Keratinocyte (primary cell): Measurements from ENCODE around the gene EFNB2. TPM values are rescaled to one million over a fixed set of nuclear protein-coding genes. Genes with fewer than 3 reads are reported as not detected.

Experiments
- DNase-seq: peaks from one replicate; pipeline ENCODE4 v3.0.0-alpha.2; 2011; ENCODE audit warnings: low read depth, missing footprints, low spot score
- FAIRE-seq: peaks from 2 replicates; lab custom pipeline; 2011; peaks lifted over from hg19 to GRCh38; lab: Jason Lieb, UNC
- H2AFZ ChIP-seq: 2 replicates; pipeline ENCODE4 v1.6.0; 2012; ENCODE audit warnings: low read length, control low read depth, inconsistent platforms; ENCODE audit not compliant: control insufficient read depth
- H3K27ac ChIP-seq: 2 replicates; pipeline ENCODE4 v1.5.1; 2011; ENCODE audit warnings: low read length; ENCODE audit not compliant: control insufficient read depth, insufficient read depth
- H3K27me3 ChIP-seq: 3 replicates; pipeline ENCODE4 v1.6.0; 2011; ENCODE audit warnings: low read length; ENCODE audit not compliant: control insufficient read depth, insufficient read depth; ENCODE audit errors: extremely low read depth
- H3K36me3 ChIP-seq, 2 experiments: 2 replicates in 1 of 2; 3 replicates in 1 of 2; pipeline ENCODE4 v1.5.1; 2011; ENCODE audit warnings: low read length in 2 of 2, mild to moderate bottlenecking in 1 of 2; ENCODE audit not compliant: control insufficient read depth in 2 of 2, insufficient read depth in 2 of 2; ENCODE audit errors: extremely low read depth in 1 of 2
- H3K4me1 ChIP-seq: 3 replicates; pipeline ENCODE4 v1.5.1; 2011; ENCODE audit warnings: low read length; ENCODE audit not compliant: control insufficient read depth, insufficient read depth; ENCODE audit errors: extremely low read depth
- H3K4me2 ChIP-seq: 3 replicates; pipeline ENCODE4 v1.6.0; 2011; ENCODE audit warnings: low read depth, low read length; ENCODE audit not compliant: control insufficient read depth, insufficient read depth; ENCODE audit errors: extremely low read depth
- H3K4me3 ChIP-seq, 3 experiments: fragments of 200-600 bp in 1 of 3; sonication (generic) in 1 of 3; 2 replicates in 2 of 3; 3 replicates in 1 of 3; pipeline ENCODE4 v1.5.1; 2011 to 2016; ENCODE audit warnings: low read length in 3 of 3, mild to moderate bottlenecking in 3 of 3, control low read depth in 2 of 3, inconsistent platforms in 1 of 3, low read depth in 1 of 3, mixed read lengths in 1 of 3, mixed run types in 1 of 3, moderate library complexity in 1 of 3; ENCODE audit not compliant: control insufficient read depth in 2 of 3, insufficient read depth in 2 of 3; ENCODE audit errors: extremely low read depth in 1 of 3
- H3K79me2 ChIP-seq: 2 replicates; pipeline ENCODE4 v1.6.0; 2012; ENCODE audit warnings: low read length; ENCODE audit not compliant: control insufficient read depth, insufficient read depth
- H3K9ac ChIP-seq: 3 replicates; pipeline ENCODE4 v1.6.0; 2011; ENCODE audit warnings: low read length; ENCODE audit not compliant: control insufficient read depth, insufficient read depth; ENCODE audit errors: extremely low read depth
- H3K9me1 ChIP-seq: 3 replicates; pipeline ENCODE4 v1.6.0; 2011; ENCODE audit warnings: low read length; ENCODE audit not compliant: control insufficient read depth, insufficient read depth; ENCODE audit errors: extremely low read depth
- H3K9me3 ChIP-seq: 2 replicates; pipeline ENCODE4 v1.5.1; 2012; ENCODE audit warnings: low read depth, low read length; ENCODE audit not compliant: control insufficient read depth
- H4K20me1 ChIP-seq: 3 replicates; pipeline ENCODE4 v1.6.0; 2011; ENCODE audit warnings: low read length; ENCODE audit not compliant: control insufficient read depth, insufficient read depth; ENCODE audit errors: extremely low read depth
- CTCF ChIP-seq, 3 experiments: IDR thresholded peaks in 1 of 3; conservative IDR thresholded peaks in 1 of 3; optimal IDR thresholded peaks in 1 of 3; 2 replicates in 2 of 3; 3 replicates in 1 of 3; pipeline versions ENCODE3 to v1.5.1; 2011; ENCODE audit warnings: low read length in 3 of 3, mild to moderate bottlenecking in 3 of 3, moderate library complexity in 2 of 3, control low read depth in 1 of 3, inconsistent platforms in 1 of 3; ENCODE audit not compliant: insufficient read depth in 2 of 3; ENCODE audit errors: extremely low read depth in 1 of 3
- EZH2 ChIP-seq: IDR thresholded peaks from one replicate; pipeline ENCODE4 v1.6.1; 2012; ENCODE audit warnings: inconsistent platforms, mild to moderate bottlenecking, low read length, moderate library complexity
- dilution Hi-C: fragments of 300-500 bp; cut with MboI; formaldehyde crosslinking; loops from one replicate; pipeline ENCODE4 v1.7.0; 2020; ENCODE audit warnings: low sequenced_read_pairs; ENCODE audit not compliant: extremely low pct_ligation_motif_present
- polyA plus RNA-seq, 5 experiments: library from polyadenylated mRNA; depleted of rRNA in 3 of 5; stranded (reverse) in 3 of 5; stranded (forward) in 1 of 5; unstranded in 1 of 5; fragments of >200 nt; gene quantifications; 1 replicate in 1 of 5; 2 replicates in 3 of 5; 3 replicates in 1 of 5; pipeline versions ENCODE4 v1.2.1 to v1.2.3, GENCODE V29; 2011 to 2012; ENCODE audit warnings: missing spikeins in 2 of 5, low read depth in 1 of 5, low replicate concordance in 1 of 5

EFNB2 gene
- polyA plus RNA-seq, 1 donor (not counting 4 experiments of a cell fraction or from before 2014, with no cell fraction given) = 38.9 TPM

- no peak for TF ChIP-seq EZH2
- TF ChIP-seq CTCF (optimal IDR thresholded peaks at IDR 0.05 in 1 of 3, IDR thresholded peaks at IDR 0.05 in 1 of 3, conservative IDR thresholded peaks at IDR 0.05 in 1 of 3; ENCODE audit: extremely low read depth in 1 of 3, insufficient read depth in 2 of 3, low read length in 3 of 3) = no peak
- Histone ChIP-seq H4K20me1 (peaks cover 21% of the 10 kb centered on the region), H3K9ac (no peak overlapping the region), H3K79me2 (peaks cover 97% of the 10 kb centered on the region), H3K4me2 (no peak overlapping the region), H3K4me1 (no peaks in the 10 kb centered on the region), H3K36me3 (peaks cover 16 to 18% of the 10 kb centered on the region in 2 experiments), H3K27ac (no peak overlapping the region), H2AFZ (no peak overlapping the region), H3K9me1 (no peaks in the 10 kb centered on the region), H3K27me3 (no peaks in the 10 kb centered on the region), H3K9me3 (no peaks in the 10 kb centered on the region), H3K4me3 (no peak overlapping the region)
- FAIRE-seq (no peak), DNase-seq (no peak)
- dilution Hi-C loops = no loop called here
Measured at GRCh38 chr13:106551751-106552150, 16.3 kb upstream of the EFNB2 start.

GRCh38 chr13:106551350-106551749 lies 15.9 kb upstream of the EFNB2 start:
- Histone ChIP-seq H4K20me1 (peaks cover 22% of the 10 kb centered on the region), H3K9me1 (no peaks in the 10 kb centered on the region), H3K4me3 (no peak overlapping the region), H3K27ac (no peak overlapping the region), H3K4me2 (no peak overlapping the region), H3K36me3 (peaks cover 16 to 18% of the 10 kb centered on the region in 2 experiments), H3K27me3 (no peaks in the 10 kb centered on the region), H2AFZ (no peak overlapping the region), H3K4me1 (no peaks in the 10 kb centered on the region), H3K9me3 (no peaks in the 10 kb centered on the region), H3K79me2 (peaks cover 98% of the 10 kb centered on the region), H3K9ac (no peak overlapping the region)
- no peak for FAIRE-seq
- no peak for DNase-seq
- dilution Hi-C loops = no loop called here
- no peak for TF ChIP-seq CTCF (optimal IDR thresholded peaks at IDR 0.05 in 1 of 3, IDR thresholded peaks at IDR 0.05 in 1 of 3, conservative IDR thresholded peaks at IDR 0.05 in 1 of 3; ENCODE audit: extremely low read depth in 1 of 3, insufficient read depth in 2 of 3, low read length in 3 of 3)
